ENCODE data around the gene IL11RA.
A peak's percentile ranks its signal among the peaks of the same experiment; 100 is the strongest.

IL11RA gene

GRCh38 chr9:34690983-34691935, 39.3 kb downstream of the IL11RA start, which contains the start of gene CCL19:
CCL19 (minus strand) TSS chr9:34691276; CDS start chr9:34691139, 137 bp downstream.
- DNase-seq (ENCODE audit: extremely low spot score): no peak
- TF ChIP-seq TARDBP (IDR thresholded peaks at IDR 0.05) (no peak), NFRKB (IDR thresholded peaks at IDR 0.05) (no peak), LEF1 (IDR thresholded peaks at IDR 0.05; ENCODE audit: borderline replicate concordance) (no peak), L3MBTL2 (conservative IDR thresholded peaks at IDR 0.05) (no peak), BHLHE40 (IDR thresholded peaks at IDR 0.05; ENCODE audit: borderline replicate concordance) (no peak), FOXM1 (IDR thresholded peaks at IDR 0.05; ENCODE audit: borderline replicate concordance) (no peak), ARNT (IDR thresholded peaks at IDR 0.05) (no peak), CTBP1 (IDR thresholded peaks at IDR 0.05; ENCODE audit: borderline replicate concordance) (no peak)
- ChIA-PET CTCF (interaction anchor here (0.9 to 1.0 kb wide), 2 partner anchors 11 to 16 kb away, joined by 3 read pairs; no protein-coding TSS in a partner anchor), POLR2A (no interaction called here)

DNA sequence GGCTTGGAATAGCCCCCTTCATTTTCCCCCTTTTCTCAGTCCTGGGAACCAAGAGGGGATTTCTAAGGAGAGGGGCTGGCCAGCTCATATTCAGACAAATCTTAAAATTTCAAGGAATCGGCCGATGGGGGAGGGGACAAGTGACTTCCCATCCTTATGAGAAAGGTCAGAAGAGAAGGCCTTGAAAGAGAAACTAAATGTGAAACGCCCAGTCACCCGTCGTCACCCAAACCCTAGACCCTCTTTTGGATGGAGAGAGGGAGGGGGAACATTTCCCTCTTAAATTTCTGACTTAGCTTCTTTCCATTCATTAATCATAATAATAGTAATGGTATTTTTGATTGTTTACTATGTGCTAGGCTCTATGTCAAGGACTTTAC, 39.9 kb downstream of the IL11RA start:
- POLR2A ChIA-PET: no interaction called here
- TF ChIP-seq FOXA1 (IDR thresholded peaks at IDR 0.05): no peak
- CTCF ChIA-PET: interaction anchor here (0.9 to 1.0 kb wide), 2 partner anchors 11 to 16 kb away, joined by 3 read pairs; no protein-coding TSS in a partner anchor
- no peak for DNase-seq (ENCODE audit: extremely low spot score)

DNA sequence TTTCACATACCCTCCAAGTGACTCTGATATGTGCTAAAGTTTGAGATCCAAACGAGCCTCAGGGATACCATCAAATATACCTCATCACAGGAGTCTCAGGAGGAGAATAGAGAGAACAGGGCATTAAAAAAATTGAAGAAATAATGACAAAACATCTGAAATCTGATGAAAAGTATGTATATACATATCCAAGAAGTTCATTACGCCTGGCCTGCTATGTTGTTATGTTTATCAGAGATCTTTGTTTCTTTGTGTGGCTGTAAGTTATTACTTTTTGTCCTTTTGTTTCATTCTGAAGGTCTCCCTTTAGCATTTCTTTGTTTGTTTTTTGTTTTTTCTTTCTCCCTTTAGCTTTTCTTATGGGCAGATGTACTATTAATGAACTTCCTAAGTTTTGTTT, 41.6 kb downstream of the IL11RA start:
- no peak for DNase-seq (ENCODE audit: extremely low spot score)
- CTCF ChIA-PET: interaction anchor here (1.4 kb wide), 1 partner anchor 9 kb away, joined by 3 read pairs; no protein-coding TSS in a partner anchor
- TF ChIP-seq FOXA1 (IDR thresholded peaks at IDR 0.05): no peak
- no peak for TF ChIP-seq SP1 (IDR thresholded peaks at IDR 0.05)
- TF ChIP-seq PKNOX1 (IDR thresholded peaks at IDR 0.05): no peak
- no peak for TF ChIP-seq SUZ12 (IDR thresholded peaks at IDR 0.05)
- no peak for TF ChIP-seq TARDBP (IDR thresholded peaks at IDR 0.05)
- no peak for TF ChIP-seq ARNT (IDR thresholded peaks at IDR 0.05)
- no peak for TF ChIP-seq FOXK2 (IDR thresholded peaks at IDR 0.05)
- no peak for TF ChIP-seq ZNF384 (IDR thresholded peaks at IDR 0.05)
- POLR2A ChIA-PET: no interaction called here

GRCh38 chr9:34694811-34695210, 42.8 kb downstream of the IL11RA start:
- ChIA-PET POLR2A (no interaction called here), CTCF (no interaction called here)
- TF ChIP-seq BHLHE40 (IDR thresholded peaks at IDR 0.05; ENCODE audit: borderline replicate concordance): no peak
- no peak for TF ChIP-seq PKNOX1 (IDR thresholded peaks at IDR 0.05)
- no peak for TF ChIP-seq ARNT (IDR thresholded peaks at IDR 0.05)
- no peak for TF ChIP-seq L3MBTL2 (conservative IDR thresholded peaks at IDR 0.05)
- TF ChIP-seq LEF1 (IDR thresholded peaks at IDR 0.05; ENCODE audit: borderline replicate concordance): no peak
- TF ChIP-seq FOXM1 (IDR thresholded peaks at IDR 0.05; ENCODE audit: borderline replicate concordance): no peak
- no peak for TF ChIP-seq SUZ12 (IDR thresholded peaks at IDR 0.05)
- TF ChIP-seq CTBP1 (IDR thresholded peaks at IDR 0.05; ENCODE audit: borderline replicate concordance): no peak
- TF ChIP-seq TARDBP (IDR thresholded peaks at IDR 0.05): no peak
- no peak for TF ChIP-seq HDGF (IDR thresholded peaks at IDR 0.05; ENCODE audit: borderline replicate concordance)
- no peak for TF ChIP-seq ZNF384 (IDR thresholded peaks at IDR 0.05)
- TF ChIP-seq FOXA1 (IDR thresholded peaks at IDR 0.05): no peak
- no peak for TF ChIP-seq ELF4 (IDR thresholded peaks at IDR 0.05)
- TF ChIP-seq NFRKB (IDR thresholded peaks at IDR 0.05): no peak
- DNase-seq (ENCODE audit: extremely low spot score): no peak

- TF ChIP-seq FOXK2 (IDR thresholded peaks at IDR 0.05) (no peak), ZNF384 (IDR thresholded peaks at IDR 0.05) (no peak), SP1 (IDR thresholded peaks at IDR 0.05) (no peak), L3MBTL2 (conservative IDR thresholded peaks at IDR 0.05) (no peak; the same call in 1 of the 2 replicates), CTBP1 (IDR thresholded peaks at IDR 0.05; ENCODE audit: borderline replicate concordance) (no peak), PKNOX1 (IDR thresholded peaks at IDR 0.05) (no peak), ARNT (IDR thresholded peaks at IDR 0.05) (no peak), SUZ12 (IDR thresholded peaks at IDR 0.05) (no peak), FOXA1 (IDR thresholded peaks at IDR 0.05) (no peak), BHLHE40 (IDR thresholded peaks at IDR 0.05; ENCODE audit: borderline replicate concordance) (no peak), TARDBP (IDR thresholded peaks at IDR 0.05) (no peak), FOXM1 (IDR thresholded peaks at IDR 0.05; ENCODE audit: borderline replicate concordance) (no peak), HDGF (IDR thresholded peaks at IDR 0.05; ENCODE audit: borderline replicate concordance) (no peak), ELF4 (IDR thresholded peaks at IDR 0.05) (no peak), LEF1 (IDR thresholded peaks at IDR 0.05; ENCODE audit: borderline replicate concordance) (no peak)
- peak; percentile 91 for DNase-seq (ENCODE audit: extremely low spot score)
- ChIA-PET CTCF (interaction anchor here (0.7 to 2.7 kb wide), 7 partner anchors 15 to 67 kb away, joined by 3 to 11 read pairs (median 3); no protein-coding TSS in a partner anchor), POLR2A (interaction anchor here (0.8 to 1.2 kb wide), 2 partner anchors 16 to 65 kb away, joined by 3 to 4 read pairs; no protein-coding TSS in a partner anchor)
Measured at GRCh38 chr9:34701023-34701768, 49.2 kb downstream of the IL11RA start.
